ENCODE data around the gene GRAMD4.

GRCh38 chr22:46686221-46687047, 66.2 kb downstream of the GRAMD4 start:
- TF ChIP-seq EP300 (IDR thresholded peaks at IDR 0.05; ENCODE audit: borderline replicate concordance in 1 of 2, low read depth in 1 of 2, low read length in 1 of 2) (no peak), RAD21 (IDR thresholded peaks at IDR 0.05; ENCODE audit: low read length) (no peak), POLR2AphosphoS5 (IDR thresholded peaks at IDR 0.05; ENCODE audit: low read depth, low read length) (no peak), FOSL2 (IDR thresholded peaks at IDR 0.05; ENCODE audit: borderline replicate concordance, low read depth) (no peak), ELF1 (IDR thresholded peaks at IDR 0.05) (no peak), ZBTB33 (IDR thresholded peaks at IDR 0.05; ENCODE audit: borderline replicate concordance, low read depth) (no peak), USF2 (IDR thresholded peaks at IDR 0.05; ENCODE audit: borderline replicate concordance, low read depth, low read length) (no peak), MXI1 (IDR thresholded peaks at IDR 0.05; ENCODE audit: low read depth, low read length) (no peak), SIN3A (IDR thresholded peaks at IDR 0.05; ENCODE audit: borderline replicate concordance, low read depth, low read length) (no peak), GATA2 (CRISPR knock-in tag; IDR thresholded peaks at IDR 0.05) (no peak)
- TF ChIP-seq, protein P1, sequence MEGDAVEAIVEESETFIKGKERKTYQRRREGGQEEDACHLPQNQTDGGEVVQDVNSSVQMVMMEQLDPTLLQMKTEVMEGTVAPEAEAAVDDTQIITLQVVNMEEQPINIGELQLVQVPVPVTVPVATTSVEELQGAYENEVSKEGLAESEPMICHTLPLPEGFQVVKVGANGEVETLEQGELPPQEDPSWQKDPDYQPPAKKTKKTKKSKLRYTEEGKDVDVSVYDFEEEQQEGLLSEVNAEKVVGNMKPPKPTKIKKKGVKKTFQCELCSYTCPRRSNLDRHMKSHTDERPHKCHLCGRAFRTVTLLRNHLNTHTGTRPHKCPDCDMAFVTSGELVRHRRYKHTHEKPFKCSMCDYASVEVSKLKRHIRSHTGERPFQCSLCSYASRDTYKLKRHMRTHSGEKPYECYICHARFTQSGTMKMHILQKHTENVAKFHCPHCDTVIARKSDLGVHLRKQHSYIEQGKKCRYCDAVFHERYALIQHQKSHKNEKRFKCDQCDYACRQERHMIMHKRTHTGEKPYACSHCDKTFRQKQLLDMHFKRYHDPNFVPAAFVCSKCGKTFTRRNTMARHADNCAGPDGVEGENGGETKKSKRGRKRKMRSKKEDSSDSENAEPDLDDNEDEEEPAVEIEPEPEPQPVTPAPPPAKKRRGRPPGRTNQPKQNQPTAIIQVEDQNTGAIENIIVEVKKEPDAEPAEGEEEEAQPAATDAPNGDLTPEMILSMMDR (IDR thresholded peaks at IDR 0.05), result no peak

Data from SK-N-SH (cell line).